ENCODE data around the gene UCHL1. TPM values are rescaled to one million over a fixed set of nuclear protein-coding genes. Genes with fewer than 3 reads are reported as not detected.

Gene UCHL1
- total RNA-seq, 4 donors from 2014 or later = 9.8 to 43.0 (median 39.6) TPM

GRCh38 chr4:41299486-41299885 lies 42.8 kb downstream of the UCHL1 start:
- no peaks in the 10 kb centered on the region for H3K27me3 ChIP-seq
- no peak for ATAC-seq
- WGBS, 2 donors (ENCODE audit: low coverage in 1 of 2) = 80% methylated on average over 2 of the region's 2 CpGs
- H3K9me3 ChIP-seq = no peaks in the 10 kb centered on the region
- no peak overlapping the region for H3K4me3 ChIP-seq
- H3K36me3 ChIP-seq = no peaks in the 10 kb centered on the region
- no peak overlapping the region for H3K27ac ChIP-seq
- TF ChIP-seq POLR2AphosphoS5 (IDR thresholded peaks at IDR 0.05) (no peak), EP300 (IDR thresholded peaks at IDR 0.05) (no peak), CTCF (IDR thresholded peaks at IDR 0.05) (no peak), POLR2A (IDR thresholded peaks at IDR 0.05) (no peak)
- H3K4me1 ChIP-seq = no peaks in the 10 kb centered on the region

- Histone ChIP-seq H3K4me1 (no peaks in the 10 kb centered on the region), H3K4me3 (no peak overlapping the region), H3K36me3 (no peaks in the 10 kb centered on the region), H3K27me3 (no peaks in the 10 kb centered on the region), H3K9me3 (no peaks in the 10 kb centered on the region), H3K27ac (no peak overlapping the region)
- TF ChIP-seq CTCF (IDR thresholded peaks at IDR 0.05) (no peak), EP300 (IDR thresholded peaks at IDR 0.05) (no peak), POLR2AphosphoS5 (IDR thresholded peaks at IDR 0.05) (no peak), POLR2A (IDR thresholded peaks at IDR 0.05) (no peak)
- 68 to 73% methylated on average over 4 of the region's 4 CpGs for WGBS, 2 donors (ENCODE audit: low coverage in 1 of 2)
- no peak for ATAC-seq
These were observed 44.4 kb downstream of the UCHL1 start for GRCh38 chr4:41301137-41301536.

GRCh38 chr4:41303372-41304118 lies 46.8 kb downstream of the UCHL1 start:
- peaks cover 0 to 3% (median 0%) of the 10 kb centered on the region in 3 donors for H3K9me3 ChIP-seq
- ATAC-seq = no peak
- no peak for TF ChIP-seq EP300 (IDR thresholded peaks at IDR 0.05)
- TF ChIP-seq POLR2A (IDR thresholded peaks at IDR 0.05) = no peak
- no peak for TF ChIP-seq CTCF (IDR thresholded peaks at IDR 0.05)
- no peak for TF ChIP-seq POLR2AphosphoS5 (IDR thresholded peaks at IDR 0.05)
- no peak overlapping the region for H3K4me3 ChIP-seq
- WGBS, 2 donors (ENCODE audit: low coverage in 1 of 2) = 71% methylated on average over 2 to 3 of the region's 3 CpGs
- no peak overlapping the region for H3K27ac ChIP-seq
- no peaks in the 10 kb centered on the region for H3K4me1 ChIP-seq
- H3K36me3 ChIP-seq = no peaks in the 10 kb centered on the region
- no peaks in the 10 kb centered on the region for H3K27me3 ChIP-seq

GRCh38 chr4:41304221-41304620 lies 47.5 kb downstream of the UCHL1 start:
- no peak overlapping the region for H3K4me3 ChIP-seq
- no peaks in the 10 kb centered on the region for H3K27me3 ChIP-seq
- no peak overlapping the region for H3K27ac ChIP-seq
- peaks cover 0 to 3% (median 0%) of the 10 kb centered on the region in 3 donors for H3K9me3 ChIP-seq
- WGBS, 2 donors (ENCODE audit: low coverage in 1 of 2) = 80 to 89% methylated on average over 5 of the region's 5 CpGs
- no peaks in the 10 kb centered on the region for H3K4me1 ChIP-seq
- H3K36me3 ChIP-seq = no peaks in the 10 kb centered on the region
- no peak for TF ChIP-seq EP300 (IDR thresholded peaks at IDR 0.05)
- TF ChIP-seq POLR2A (IDR thresholded peaks at IDR 0.05) = no peak
- no peak for TF ChIP-seq CTCF (IDR thresholded peaks at IDR 0.05)
- no peak for TF ChIP-seq POLR2AphosphoS5 (IDR thresholded peaks at IDR 0.05)
- ATAC-seq = no peak

GRCh38 chr4:41305476-41305875 lies 48.7 kb downstream of the UCHL1 start:
- ATAC-seq = no peak
- no peak overlapping the region for H3K4me3 ChIP-seq
- no peak overlapping the region for H3K27ac ChIP-seq
- H3K9me3 ChIP-seq = peaks cover 0 to 3% (median 0%) of the 10 kb centered on the region in 3 donors
- H3K36me3 ChIP-seq = no peaks in the 10 kb centered on the region
- no peaks in the 10 kb centered on the region for H3K4me1 ChIP-seq
- WGBS, 2 donors (ENCODE audit: low coverage in 1 of 2) = 54 to 58% methylated on average over 3 of the region's 3 CpGs
- no peaks in the 10 kb centered on the region for H3K27me3 ChIP-seq
- TF ChIP-seq POLR2A (IDR thresholded peaks at IDR 0.05) (no peak), POLR2AphosphoS5 (IDR thresholded peaks at IDR 0.05) (no peak), CTCF (IDR thresholded peaks at IDR 0.05) (no peak), EP300 (IDR thresholded peaks at IDR 0.05) (no peak)
